ENCODE data around the gene LBHD1. TPM values are rescaled to one million over a fixed set of nuclear protein-coding genes. Genes with fewer than 3 reads are reported as not detected.

Gene LBHD1
- total RNA-seq, 2 experiments from 2014 or later = 9.3 to 22.3 TPM

DNA sequence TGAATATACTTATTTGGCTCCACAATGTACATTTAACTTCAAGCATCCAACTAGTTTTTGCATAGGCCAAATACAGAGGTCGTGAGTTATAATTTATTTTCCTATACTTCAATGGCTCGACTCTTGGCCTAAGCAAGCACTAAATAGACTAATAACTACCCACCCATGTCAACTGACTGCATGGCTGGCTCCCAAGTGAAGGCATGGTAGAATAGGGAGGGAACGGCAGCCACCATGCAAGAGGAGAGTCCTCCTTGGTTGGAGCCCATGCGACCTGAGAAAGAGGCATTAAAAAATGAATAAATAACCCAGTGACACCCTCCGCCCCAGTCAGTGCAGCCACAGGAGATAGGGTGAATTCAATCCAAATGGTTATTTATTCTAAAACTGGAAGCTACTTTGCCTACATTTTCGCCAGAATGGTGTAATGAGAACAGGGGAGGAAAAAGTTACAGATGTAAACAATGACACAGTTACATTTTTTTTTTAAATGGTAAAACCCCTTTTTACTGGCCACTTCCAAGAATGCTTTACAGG, 40.3 kb upstream of the LBHD1 start:
- Histone ChIP-seq H3K4me2 (ENCODE audit: low read length) (no peak overlapping the region), H3K4me3 (ENCODE audit: low read depth, low read length, poor library complexity, severe bottlenecking) (no peak overlapping the region), H4K20me1 (ENCODE audit: insufficient read depth, low read length) (no peaks in the 10 kb centered on the region), H3K4me1 (ENCODE audit: insufficient read depth, low read length, poor library complexity, severe bottlenecking) (peaks cover 40% of the 10 kb centered on the region), H3K9me3 (ENCODE audit: low read length) (no peaks in the 10 kb centered on the region), H3K79me2 (ENCODE audit: insufficient read depth, low read depth, low read length) (peaks cover 7% of the 10 kb centered on the region; the same call in 1 of the 2 replicates), H3K27ac (ENCODE audit: low read depth, low read length, poor library complexity, severe bottlenecking) (peak overlapping the region; percentile 31), H3K9me2 (ENCODE audit: insufficient read depth, low read length) (no peaks in the 10 kb centered on the region), H3K36me3 (ENCODE audit: insufficient read depth, low read length) (peaks cover 99% of the 10 kb centered on the region), H2AFZ (ENCODE audit: low read length) (no peak overlapping the region)
- no peak for TF ChIP-seq EZH2phosphoT487 (IDR thresholded peaks at IDR 0.05; ENCODE audit: borderline replicate concordance, low read depth, low read length)
- TF ChIP-seq, protein P1, sequence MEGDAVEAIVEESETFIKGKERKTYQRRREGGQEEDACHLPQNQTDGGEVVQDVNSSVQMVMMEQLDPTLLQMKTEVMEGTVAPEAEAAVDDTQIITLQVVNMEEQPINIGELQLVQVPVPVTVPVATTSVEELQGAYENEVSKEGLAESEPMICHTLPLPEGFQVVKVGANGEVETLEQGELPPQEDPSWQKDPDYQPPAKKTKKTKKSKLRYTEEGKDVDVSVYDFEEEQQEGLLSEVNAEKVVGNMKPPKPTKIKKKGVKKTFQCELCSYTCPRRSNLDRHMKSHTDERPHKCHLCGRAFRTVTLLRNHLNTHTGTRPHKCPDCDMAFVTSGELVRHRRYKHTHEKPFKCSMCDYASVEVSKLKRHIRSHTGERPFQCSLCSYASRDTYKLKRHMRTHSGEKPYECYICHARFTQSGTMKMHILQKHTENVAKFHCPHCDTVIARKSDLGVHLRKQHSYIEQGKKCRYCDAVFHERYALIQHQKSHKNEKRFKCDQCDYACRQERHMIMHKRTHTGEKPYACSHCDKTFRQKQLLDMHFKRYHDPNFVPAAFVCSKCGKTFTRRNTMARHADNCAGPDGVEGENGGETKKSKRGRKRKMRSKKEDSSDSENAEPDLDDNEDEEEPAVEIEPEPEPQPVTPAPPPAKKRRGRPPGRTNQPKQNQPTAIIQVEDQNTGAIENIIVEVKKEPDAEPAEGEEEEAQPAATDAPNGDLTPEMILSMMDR (conservative IDR thresholded peaks at IDR 0.05; ENCODE audit: low read length) = no peak
- ChIA-PET CTCF (ENCODE audit: unreplicated experiment) (no interaction called here), POLR2A (interaction anchor here (0.9 to 1.0 kb wide), 2 partner anchors 32 to 44 kb away, joined by 3 to 4 read pairs; no protein-coding TSS in a partner anchor)
- no peak for DNase-seq (ENCODE audit: low spot score)
- intact Hi-C loops (cut with micrococcal nuclease; ENCODE audit: unreplicated experiment) = no loop called here
- no TSS peak for BruUV-seq (replicated peaks)

GRCh38 chr11:62710001-62710345, 37.9 kb upstream of the LBHD1 start:
- no TSS peak for BruUV-seq (replicated peaks)
- intact Hi-C loops (cut with micrococcal nuclease; ENCODE audit: unreplicated experiment) = no loop called here

More at GRCh38 chr11:62710001-62710345, 37.9 kb upstream of the LBHD1 start:
- Histone ChIP-seq H3K27ac (ENCODE audit: low read depth, low read length, poor library complexity, severe bottlenecking) (peak overlapping the region; percentile 73), H3K4me2 (ENCODE audit: low read length) (peak overlapping the region; percentile 69), H3K9me3 (ENCODE audit: low read length) (no peaks in the 10 kb centered on the region), H3K36me3 (ENCODE audit: insufficient read depth, low read length) (peaks cover 96% of the 10 kb centered on the region), H3K79me2 (ENCODE audit: insufficient read depth, low read depth, low read length) (no peaks in the 10 kb centered on the region), H3K9me2 (ENCODE audit: insufficient read depth, low read length) (no peaks in the 10 kb centered on the region), H2AFZ (ENCODE audit: low read length) (peak overlapping the region; percentile 44; the same call in 1 of the 2 replicates), H4K20me1 (ENCODE audit: insufficient read depth, low read length) (no peaks in the 10 kb centered on the region), H3K4me3 (ENCODE audit: low read depth, low read length, poor library complexity, severe bottlenecking) (peak overlapping the region; percentile 65), H3K4me1 (ENCODE audit: insufficient read depth, low read length, poor library complexity, severe bottlenecking) (peaks cover 57% of the 10 kb centered on the region)
- no peak for DNase-seq (ENCODE audit: low spot score)
- no peak for TF ChIP-seq EZH2phosphoT487 (IDR thresholded peaks at IDR 0.05; ENCODE audit: borderline replicate concordance, low read depth, low read length)
- TF ChIP-seq, protein P1 (conservative IDR thresholded peaks at IDR 0.05; ENCODE audit: low read length) = no peak
- ChIA-PET CTCF (ENCODE audit: unreplicated experiment) (no interaction called here), POLR2A (interaction anchor here (1.1 kb wide), 1 partner anchor 40 kb away, joined by 3 read pairs; no protein-coding TSS in a partner anchor)
